Smooth muscle cell of the brain vasculature (primary cell): ENCODE results near the gene TMEM35A.
A peak's percentile ranks its signal among the peaks of the same experiment; 100 is the strongest.
"Not testable (repeated sequence)": the region's sequence is repeated elsewhere in the genome, so short reads cannot be mapped to it uniquely, and the experiment has no call there.

Experiments
- DNase-seq: peaks from one replicate; pipeline ENCODE4 v3.0.0-alpha.2; 2012; ENCODE audit warnings: low read depth, low spot score

Gene TMEM35A

GRCh38 chrX:101078716-101079598 is at the start of gene TMEM35A:
Gene TMEM35A, plus strand, starts transcription at chrX:101078879. Its CDS starts 124 bp downstream, at chrX:101079003.
- no peak for DNase-seq

- no peak for DNase-seq
These were observed 49.0 kb upstream of the TMEM35A start for GRCh38 chrX:101029665-101030064.

- no peak for DNase-seq
These were observed 41.4 kb upstream of the TMEM35A start for GRCh38 chrX:101037231-101037630.

- no peak for DNase-seq
These were observed 38.5 kb upstream of the TMEM35A start for GRCh38 chrX:101040197-101040596.

GRCh38 chrX:101051153-101051548 is 27.5 kb upstream of the TMEM35A start:
- no peak for DNase-seq

- DNase-seq, result peak; percentile 35
These were observed 27.0 kb upstream of the TMEM35A start, which contains the start of gene TRMT2B for GRCh38 chrX:101051549-101052302. Gene TRMT2B, minus strand, starts transcription at chrX:101052111. Its CDS starts 9,822 bp downstream, at chrX:101042289.

- DNase-seq, result not testable (repeated sequence)
These were observed 22.1 kb upstream of the TMEM35A start for GRCh38 chrX:101056551-101056950.

- no peak for DNase-seq
These were observed 21.5 kb upstream of the TMEM35A start for GRCh38 chrX:101057093-101057714.

GRCh38 chrX:101062176-101062575 is 16.5 kb upstream of the TMEM35A start:
- no peak for DNase-seq

- DNase-seq, result no peak
These were observed 7.1 kb upstream of the TMEM35A start for GRCh38 chrX:101071582-101071981.

GRCh38 chrX:101079736-101080270 is 1.1 kb downstream of the TMEM35A start:
- no peak for DNase-seq

GRCh38 chrX:101080326-101081124 is 1.8 kb downstream of the TMEM35A start:
- DNase-seq, result no peak

- DNase-seq, result no peak
These were observed 2.6 kb downstream of the TMEM35A start for GRCh38 chrX:101081231-101081630.

- DNase-seq, result no peak
These were observed 13.1 kb downstream of the TMEM35A start for GRCh38 chrX:101091817-101092216.

GRCh38 chrX:101097546-101098453 is 19.1 kb downstream of the TMEM35A start, which contains the start of gene CENPI:
Gene CENPI, plus strand, starts transcription at chrX:101098204. Its CDS starts 2,867 bp downstream, at chrX:101101071.
- DNase-seq, result peak; percentile 77

GRCh38 chrX:101108284-101108683 is 29.6 kb downstream of the TMEM35A start:
- DNase-seq, result no peak

GRCh38 chrX:101117701-101118100 is 39.0 kb downstream of the TMEM35A start:
- DNase-seq, result no peak

GRCh38 chrX:101136235-101136634 is 57.6 kb downstream of the TMEM35A start:
- DNase-seq, result no peak
